CD4-positive, alpha-beta memory T cell (primary cell): Measurements from ENCODE around the gene FAM200B. TPM values are rescaled to one million over a fixed set of nuclear protein-coding genes. Genes with fewer than 3 reads are reported as not detected.

Experiments
- CTCF ChIA-PET: fragments of 350-600 bp; sonication (Branson Sonifier 250); formaldehyde crosslinking; loops from one replicate; lab custom pipeline; 2021; ENCODE audit warnings: inconsistent platforms; ENCODE audit not compliant: partially characterized antibody; lab: Charles Lee
- POLR2A ChIA-PET: fragments of 350-600 bp; sonication (Branson Sonifier 250); formaldehyde crosslinking; loops from one replicate; lab custom pipeline; 2021; ENCODE audit not compliant: partially characterized antibody; lab: Charles Lee
- DNase-seq, 5 donors: peaks; one replicate each; pipeline versions ENCODE4 v3.0.0 to v3.0.0-alpha.2; 2020 to 2022; ENCODE audit warnings: mixed read lengths in 1 of 5
- H3K27ac ChIP-seq: one replicate; pipeline ENCODE4 v1.7.0; 2013; ENCODE audit warnings: low read depth, low read length
- H3K27me3 ChIP-seq: 2 replicates; pipeline ENCODE4 v1.7.0; 2013; ENCODE audit warnings: mild to moderate bottlenecking, low read length, moderate library complexity; ENCODE audit not compliant: insufficient read depth
- H3K36me3 ChIP-seq: 2 replicates; pipeline ENCODE4 v1.7.0; 2013; ENCODE audit warnings: mild to moderate bottlenecking, low read length, moderate library complexity; ENCODE audit not compliant: insufficient read depth
- H3K4me1 ChIP-seq: 2 replicates; pipeline ENCODE4 v1.7.0; 2013; ENCODE audit warnings: mild to moderate bottlenecking, low read length, moderate library complexity; ENCODE audit not compliant: insufficient read depth
- H3K4me3 ChIP-seq, 2 donors: one replicate each; pipeline ENCODE4 v1.7.0; 2013; ENCODE audit warnings: low read length in 2 of 2, mild to moderate bottlenecking in 1 of 2
- H3K9me3 ChIP-seq, 2 donors: one replicate each; pipeline ENCODE4 v1.7.0; 2013; ENCODE audit warnings: low read length in 2 of 2, control low read depth in 1 of 2; ENCODE audit not compliant: control insufficient read depth in 1 of 2
- H3K27ac Mint-ChIP-seq, 7 donors: one replicate each; pipeline ENCODE4 v1.8.0; 2020 to 2021; ENCODE audit warnings: mixed read lengths in 7 of 7, mild to moderate bottlenecking in 6 of 7, inconsistent platforms in 3 of 7, moderate library complexity in 3 of 7
- H3K27me3 Mint-ChIP-seq, 2 donors: one replicate each; pipeline ENCODE4 v1.8.0; 2020 to 2021; ENCODE audit warnings: mixed read lengths in 2 of 2
- H3K36me3 Mint-ChIP-seq, 2 donors: one replicate each; pipeline ENCODE4 v1.8.0; 2020 to 2021; ENCODE audit warnings: mixed read lengths in 2 of 2, inconsistent platforms in 1 of 2, mild to moderate bottlenecking in 1 of 2
- H3K4me1 Mint-ChIP-seq, 4 donors: one replicate each; pipeline ENCODE4 v1.8.0; 2020 to 2021; ENCODE audit warnings: mixed read lengths in 4 of 4, mild to moderate bottlenecking in 1 of 4
- H3K4me3 Mint-ChIP-seq, 8 donors: one replicate each; pipeline ENCODE4 v1.8.0; 2020 to 2021; ENCODE audit warnings: mixed read lengths in 8 of 8, mild to moderate bottlenecking in 7 of 8, moderate library complexity in 6 of 8, inconsistent platforms in 3 of 8
- H3K9me3 Mint-ChIP-seq, 8 donors: one replicate each; pipeline ENCODE4 v1.8.0; 2020 to 2021; ENCODE audit warnings: mixed read lengths in 8 of 8, mild to moderate bottlenecking in 5 of 8, inconsistent platforms in 3 of 8, moderate library complexity in 1 of 8
- intact Hi-C: fragments of 100-400 bp; cut with micrococcal nuclease; formaldehyde crosslinking; loops from one replicate; pipeline ENCODE4 v1.15.1; 2023
- polyA plus RNA-seq, 2 donors: library from polyadenylated mRNA; unstranded; fragments of 300-500 nt; fragmentation: Illumina TruSeq; gene quantifications; one replicate each; pipeline ENCODE4 v1.2.3, GENCODE V29; 2021
- total RNA-seq, 2 experiments: library from RNA; stranded (reverse); gene quantifications; one replicate each; pipeline ENCODE4 v1.2.3, GENCODE V29; 2021

FAM200B gene
- total and polyA plus RNA-seq, 4 experiments from 2014 or later = 35.5 to 86.8 (median 54.2) TPM

DNA sequence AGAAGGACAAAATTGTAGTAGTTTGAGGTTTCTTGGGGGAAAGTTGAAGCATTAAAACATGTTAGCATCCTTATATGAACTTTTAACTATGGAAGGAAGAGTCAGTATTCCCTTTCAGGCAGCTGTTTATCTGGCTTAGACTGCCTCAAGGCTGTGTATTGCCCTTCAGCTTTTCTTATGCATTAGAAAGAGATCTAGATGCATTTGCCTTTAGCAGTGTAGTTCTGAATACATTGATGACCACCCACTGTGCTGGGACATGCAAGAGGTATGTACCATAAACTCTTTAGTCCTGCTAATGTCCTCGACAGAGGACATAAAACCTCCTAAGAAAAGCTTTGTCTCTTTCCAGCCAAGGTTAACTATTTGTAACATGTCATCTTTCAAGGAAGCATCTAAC lies 2.9 kb downstream of the FAM200B start:
- intact Hi-C loops = loop anchor here (5.0 kb wide), 1 partner anchor 73 kb away; no protein-coding TSS in a partner anchor
- peaks cover 30% of the 10 kb centered on the region for H3K4me1 ChIP-seq
- peak overlapping the region in 1 of 8 donors; percentile 21 for H3K4me3 Mint-ChIP-seq
- ChIA-PET POLR2A (no interaction called here), CTCF (no interaction called here)
- H3K9me3 Mint-ChIP-seq = no peaks in the 10 kb centered on the region
- peak overlapping the region in 1 of 7 donors; percentile 5 for H3K27ac Mint-ChIP-seq
- no peak for DNase-seq
- peaks cover 26 to 28% of the 10 kb centered on the region in 2 donors for H3K36me3 Mint-ChIP-seq
- H3K27me3 Mint-ChIP-seq = no peaks in the 10 kb centered on the region
- no peak overlapping the region for H3K4me3 ChIP-seq
- H3K4me1 Mint-ChIP-seq = peaks cover 26 to 47% (median 35%) of the 10 kb centered on the region in 4 donors
- no peak overlapping the region for H3K27ac ChIP-seq
- H3K9me3 ChIP-seq = no peaks in the 10 kb centered on the region
- no peaks in the 10 kb centered on the region for H3K27me3 ChIP-seq
- H3K36me3 ChIP-seq = peaks cover 4% of the 10 kb centered on the region

DNA sequence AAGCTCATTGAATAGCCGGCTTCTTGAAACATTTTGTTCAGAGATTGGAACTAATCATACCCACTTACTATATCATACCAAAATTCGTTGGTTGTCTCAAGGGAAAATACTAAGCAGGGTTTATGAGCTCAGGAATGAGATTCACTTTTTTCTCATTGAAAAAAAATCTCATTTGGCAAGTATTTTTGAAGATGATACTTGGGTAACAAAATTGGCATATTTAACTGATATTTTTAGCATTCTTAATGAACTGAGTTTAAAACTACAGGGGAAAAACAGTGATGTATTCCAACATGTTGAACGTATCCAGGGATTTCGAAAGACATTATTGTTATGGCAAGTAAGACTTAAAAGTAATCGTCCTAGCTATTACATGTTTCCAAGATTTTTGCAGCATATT lies 6.4 kb downstream of the FAM200B start:
- H3K36me3 Mint-ChIP-seq = peaks cover 26 to 28% of the 10 kb centered on the region in 2 donors
- no peak overlapping the region for H3K27ac Mint-ChIP-seq
- Histone ChIP-seq H3K9me3 (no peaks in the 10 kb centered on the region), H3K27me3 (no peaks in the 10 kb centered on the region), H3K4me1 (peaks cover 21% of the 10 kb centered on the region), H3K27ac (no peak overlapping the region), H3K36me3 (peaks cover 4% of the 10 kb centered on the region), H3K4me3 (no peak overlapping the region)
- DNase-seq = no peak
- H3K4me3 Mint-ChIP-seq = no peak overlapping the region
- H3K4me1 Mint-ChIP-seq = peaks cover 15 to 27% (median 21%) of the 10 kb centered on the region in 4 donors
- CTCF ChIA-PET = no interaction called here
- POLR2A ChIA-PET = no interaction called here
- H3K27me3 Mint-ChIP-seq = no peaks in the 10 kb centered on the region
- H3K9me3 Mint-ChIP-seq = no peaks in the 10 kb centered on the region
- intact Hi-C loops = no loop called here

DNA sequence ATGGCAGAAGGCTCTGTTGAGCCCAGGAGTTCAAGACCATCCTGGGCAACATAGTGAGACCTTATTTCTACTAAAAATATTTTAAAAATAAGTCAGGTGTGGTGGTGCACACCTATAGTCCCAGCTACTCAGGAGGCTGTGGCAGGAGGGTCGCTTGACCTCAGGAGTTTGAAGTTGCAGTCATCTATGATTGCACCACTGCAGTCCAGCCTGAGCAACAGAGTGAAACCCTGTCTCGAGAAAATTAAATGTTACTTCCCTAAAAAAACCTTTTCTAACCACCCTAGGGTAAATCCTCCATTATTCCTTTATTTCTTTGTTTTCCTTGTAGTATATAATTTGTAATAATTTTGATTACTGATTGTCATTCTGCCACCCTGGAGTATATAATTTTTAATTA lies 7.9 kb downstream of the FAM200B start:
- H3K36me3 Mint-ChIP-seq = peaks cover 26 to 28% of the 10 kb centered on the region in 2 donors
- peaks cover 4% of the 10 kb centered on the region for H3K36me3 ChIP-seq
- no peaks in the 10 kb centered on the region for H3K9me3 Mint-ChIP-seq
- H3K27ac Mint-ChIP-seq = no peak overlapping the region
- no peaks in the 10 kb centered on the region for H3K9me3 ChIP-seq
- peaks cover 6 to 12% (median 8%) of the 10 kb centered on the region in 4 donors for H3K4me1 Mint-ChIP-seq
- no peak for DNase-seq
- H3K27me3 ChIP-seq = no peaks in the 10 kb centered on the region
- no peaks in the 10 kb centered on the region for H3K27me3 Mint-ChIP-seq
- CTCF ChIA-PET = no interaction called here
- peaks cover 8% of the 10 kb centered on the region for H3K4me1 ChIP-seq
- H3K4me3 Mint-ChIP-seq = no peak overlapping the region
- intact Hi-C loops = no loop called here
- POLR2A ChIA-PET = no interaction called here
- no peak overlapping the region for H3K4me3 ChIP-seq
- H3K27ac ChIP-seq = no peak overlapping the region

DNA sequence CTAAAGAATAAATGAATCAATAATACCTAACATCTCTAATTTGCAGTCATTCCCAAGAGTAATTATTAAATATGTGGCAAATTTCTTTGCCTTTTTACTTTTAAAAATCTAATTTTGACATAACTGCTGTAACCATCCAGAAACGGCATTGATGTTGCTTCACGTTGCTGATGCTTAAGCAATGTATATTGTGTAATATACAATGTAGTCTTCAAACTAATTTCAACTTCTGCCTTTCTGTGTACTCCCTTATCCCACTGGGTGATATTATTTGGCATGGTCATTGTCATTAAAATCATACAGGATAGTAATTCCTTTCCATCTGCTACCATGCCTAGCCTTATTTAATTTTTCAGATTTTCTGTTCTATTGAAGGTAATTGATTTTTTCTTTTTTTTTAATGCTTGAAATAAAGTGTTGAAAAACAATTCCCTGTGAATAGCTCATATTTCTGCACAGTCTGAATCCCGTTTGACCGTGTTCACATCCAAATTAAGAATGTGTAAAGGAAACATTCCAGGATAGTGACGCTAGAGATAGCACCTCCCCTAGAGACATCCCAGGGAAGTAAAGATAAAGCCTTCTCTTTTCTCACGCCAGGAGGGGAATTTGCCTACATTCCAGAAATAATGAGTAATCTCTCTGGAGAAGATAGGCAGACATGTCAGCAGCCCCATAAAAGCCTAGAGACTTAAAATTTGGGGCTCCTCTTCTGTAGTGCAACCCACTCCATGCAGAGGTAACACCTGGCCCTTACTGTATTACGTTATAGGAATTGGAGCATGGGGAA lies 8.6 kb downstream of the FAM200B start:
- H3K4me3 ChIP-seq = no peak overlapping the region
- DNase-seq = no peak
- CTCF ChIA-PET = no interaction called here
- H3K36me3 ChIP-seq = peaks cover 4% of the 10 kb centered on the region
- intact Hi-C loops = no loop called here
- no peak overlapping the region for H3K27ac Mint-ChIP-seq
- POLR2A ChIA-PET = no interaction called here
- no peaks in the 10 kb centered on the region for H3K27me3 ChIP-seq
- H3K4me3 Mint-ChIP-seq = no peak overlapping the region
- H3K4me1 ChIP-seq = peaks cover 2% of the 10 kb centered on the region
- no peaks in the 10 kb centered on the region for H3K27me3 Mint-ChIP-seq
- no peaks in the 10 kb centered on the region for H3K9me3 ChIP-seq
- H3K4me1 Mint-ChIP-seq = peaks cover 2 to 9% (median 4%) of the 10 kb centered on the region in 4 donors
- no peak overlapping the region for H3K27ac ChIP-seq
- peaks cover 26 to 28% of the 10 kb centered on the region in 2 donors for H3K36me3 Mint-ChIP-seq
- no peaks in the 10 kb centered on the region for H3K9me3 Mint-ChIP-seq

DNA sequence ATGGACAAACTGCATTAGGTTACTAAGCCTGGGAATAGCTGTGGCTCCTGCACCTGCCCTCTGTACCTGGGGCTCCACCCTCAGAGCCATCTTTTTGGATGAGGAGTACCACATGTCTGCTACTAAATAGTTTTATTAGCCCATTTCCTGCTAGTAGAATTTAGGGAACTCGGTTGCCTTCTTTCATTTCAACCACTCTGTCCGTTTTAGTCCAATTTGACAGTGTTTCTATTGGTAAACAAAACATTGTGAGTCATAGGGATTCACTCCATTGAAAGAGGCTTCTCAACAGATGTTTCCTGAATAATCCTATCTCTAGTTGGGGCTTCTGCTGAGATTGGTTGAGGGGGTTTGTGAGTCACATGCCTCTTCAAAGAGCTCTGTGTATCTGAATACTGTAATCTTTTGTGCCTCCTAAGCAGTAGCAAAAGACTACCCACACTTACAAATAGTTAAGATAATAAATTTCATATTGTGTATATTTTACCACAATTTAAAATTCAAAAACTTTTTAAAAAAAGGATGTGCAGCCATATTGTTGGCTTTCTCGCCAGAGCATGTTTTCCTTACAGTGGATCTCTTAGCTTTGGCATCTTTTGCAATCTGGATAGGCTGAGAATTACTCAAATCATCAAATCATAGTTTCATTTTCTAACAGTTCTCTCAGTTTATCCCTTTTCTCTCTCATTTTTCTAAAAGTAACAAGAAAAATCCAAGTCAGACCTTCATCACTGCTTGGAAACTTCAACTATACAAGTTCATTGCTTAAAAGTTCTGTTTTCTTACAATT lies 9.9 kb downstream of the FAM200B start:
- no peak overlapping the region for H3K4me3 Mint-ChIP-seq
- H3K36me3 Mint-ChIP-seq = peaks cover 20 to 22% of the 10 kb centered on the region in 2 donors
- ChIA-PET CTCF (no interaction called here), POLR2A (interaction anchor here (1.0 kb wide), 1 partner anchor 10 kb away, joined by 3 read pairs; the partner anchor contains the start of gene FAM200B)
- H3K4me1 ChIP-seq = no peaks in the 10 kb centered on the region
- no peaks in the 10 kb centered on the region for H3K36me3 ChIP-seq
- H3K27ac ChIP-seq = no peak overlapping the region
- H3K9me3 ChIP-seq = no peaks in the 10 kb centered on the region
- H3K27ac Mint-ChIP-seq = no peak overlapping the region
- H3K4me1 Mint-ChIP-seq = no peaks in the 10 kb centered on the region
- no peak for DNase-seq
- no peaks in the 10 kb centered on the region for H3K27me3 ChIP-seq
- no peaks in the 10 kb centered on the region for H3K9me3 Mint-ChIP-seq
- no peak overlapping the region for H3K4me3 ChIP-seq
- no peaks in the 10 kb centered on the region for H3K27me3 Mint-ChIP-seq
- intact Hi-C loops = no loop called here

DNA sequence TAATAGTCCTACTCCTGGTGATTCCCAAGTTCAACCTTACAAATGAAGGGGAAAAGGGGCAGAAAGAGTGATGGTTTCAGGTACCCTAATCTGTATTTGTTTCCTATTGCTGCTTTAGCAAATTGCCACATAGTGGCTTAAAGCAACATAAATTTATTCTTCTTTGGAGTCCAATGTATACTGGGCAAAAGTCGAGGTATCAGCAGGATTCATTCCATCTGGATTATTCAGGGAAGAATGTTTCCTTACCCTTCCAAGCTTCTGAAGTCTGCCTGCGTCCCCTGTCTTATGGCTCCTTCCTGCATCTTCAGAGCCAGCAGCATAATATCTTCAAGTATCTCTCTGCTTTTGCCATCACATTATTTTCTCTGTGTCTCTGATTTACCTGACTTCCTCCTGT lies 11.0 kb downstream of the FAM200B start:
- no peaks in the 10 kb centered on the region for H3K9me3 Mint-ChIP-seq
- H3K27ac ChIP-seq = no peak overlapping the region
- H3K27me3 ChIP-seq = no peaks in the 10 kb centered on the region
- no peak for DNase-seq
- H3K9me3 ChIP-seq = no peaks in the 10 kb centered on the region
- H3K4me3 Mint-ChIP-seq = peak overlapping the region in 1 of 8 donors; percentile 11
- peaks cover 5% of the 10 kb centered on the region in 2 donors for H3K27me3 Mint-ChIP-seq
- no peak overlapping the region for H3K27ac Mint-ChIP-seq
- POLR2A ChIA-PET = interaction anchor here (1.0 kb wide), 1 partner anchor 11 kb away, joined by 3 read pairs; the partner anchor contains the start of gene FAM200B
- intact Hi-C loops = no loop called here
- H3K4me1 ChIP-seq = no peaks in the 10 kb centered on the region
- no peaks in the 10 kb centered on the region for H3K36me3 ChIP-seq
- peaks cover 11% of the 10 kb centered on the region in 2 donors for H3K36me3 Mint-ChIP-seq
- H3K4me3 ChIP-seq = no peak overlapping the region
- H3K4me1 Mint-ChIP-seq = peaks cover 2 to 7% (median 4%) of the 10 kb centered on the region in 4 donors
- CTCF ChIA-PET = no interaction called here

DNA sequence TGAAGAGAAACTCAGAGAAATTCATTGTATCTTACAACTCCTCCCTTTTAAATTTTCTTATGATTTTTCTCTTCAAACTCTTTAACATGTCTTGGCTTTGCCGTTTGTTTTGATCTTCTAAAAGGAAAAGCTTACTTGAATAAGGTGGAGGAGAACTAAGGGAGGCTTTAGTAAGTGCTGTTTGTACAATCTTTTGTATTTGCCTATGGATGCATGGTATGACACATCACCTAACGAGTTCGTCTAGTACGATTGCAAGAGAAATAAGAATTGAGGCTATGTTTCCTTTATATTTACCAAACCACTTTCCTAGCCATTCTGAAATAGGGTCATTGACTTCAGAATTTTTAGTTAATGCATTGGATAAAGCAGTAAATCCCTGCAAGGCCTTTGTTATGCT lies 12.8 kb downstream of the FAM200B start:
- no peaks in the 10 kb centered on the region for H3K4me1 ChIP-seq
- POLR2A ChIA-PET = no interaction called here
- H3K9me3 ChIP-seq = no peaks in the 10 kb centered on the region
- no peak overlapping the region for H3K27ac Mint-ChIP-seq
- no peaks in the 10 kb centered on the region for H3K36me3 Mint-ChIP-seq
- intact Hi-C loops = no loop called here
- H3K27me3 Mint-ChIP-seq = peaks cover 9% of the 10 kb centered on the region in 2 donors
- no peak overlapping the region for H3K27ac ChIP-seq
- peaks cover 0 to 2% (median 0%) of the 10 kb centered on the region in 8 donors for H3K9me3 Mint-ChIP-seq
- CTCF ChIA-PET = no interaction called here
- H3K4me3 Mint-ChIP-seq = no peak overlapping the region
- no peak for DNase-seq
- H3K27me3 ChIP-seq = no peaks in the 10 kb centered on the region
- no peak overlapping the region for H3K4me3 ChIP-seq
- no peaks in the 10 kb centered on the region for H3K36me3 ChIP-seq
- H3K4me1 Mint-ChIP-seq = peaks cover 3 to 7% (median 4%) of the 10 kb centered on the region in 4 donors
